SIG-M5 treated with dmso at 0.1 percent for 504 hours (cell line): Measurements from ENCODE around the gene TRA2A.
"Not testable (repeated sequence)": the region's sequence is repeated elsewhere in the genome, so short reads cannot be mapped to it uniquely, and the experiment has no call there.

Experiments used
- DNase-seq: peaks from one replicate; lab custom pipeline; 2025; ENCODE audit not compliant: unreplicated experiment; lab: John Stamatoyannopoulos, UW

The TRA2A gene

GRCh38 chr7:23531794-23532489 is at the start of gene TRA2A:
TSS of gene TRA2A (minus strand) at chr7:23531981. CDS start at chr7:23531824, 157 bp downstream.
- DNase-seq: peak; percentile 86

- DNase-seq: peak; percentile 67
Measured at GRCh38 chr7:23570592-23571200, 38.9 kb upstream of the TRA2A start.

- no peak for DNase-seq
Measured at GRCh38 chr7:23558303-23558702, 26.5 kb upstream of the TRA2A start.

DNA sequence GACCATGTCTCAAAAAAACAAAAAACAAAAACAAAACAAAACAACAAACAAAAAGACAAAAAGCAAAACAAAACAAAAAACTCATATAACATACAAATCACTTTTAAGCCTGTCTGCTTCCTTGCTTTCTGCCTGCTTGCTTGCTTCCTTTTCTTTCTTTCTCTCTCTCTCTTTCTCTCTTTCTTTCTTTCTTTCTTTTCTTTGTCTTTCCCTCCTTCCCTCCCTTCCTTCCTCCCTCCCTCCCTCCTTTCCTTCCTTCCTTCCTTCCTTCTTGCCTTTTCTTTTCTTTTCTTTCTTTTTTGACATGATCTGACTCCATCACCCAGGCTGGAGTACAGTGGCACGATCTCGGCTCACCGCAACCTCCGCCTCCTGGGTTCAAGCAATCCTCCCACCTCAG is 15.9 kb upstream of the TRA2A start:
- no peak for DNase-seq

DNA sequence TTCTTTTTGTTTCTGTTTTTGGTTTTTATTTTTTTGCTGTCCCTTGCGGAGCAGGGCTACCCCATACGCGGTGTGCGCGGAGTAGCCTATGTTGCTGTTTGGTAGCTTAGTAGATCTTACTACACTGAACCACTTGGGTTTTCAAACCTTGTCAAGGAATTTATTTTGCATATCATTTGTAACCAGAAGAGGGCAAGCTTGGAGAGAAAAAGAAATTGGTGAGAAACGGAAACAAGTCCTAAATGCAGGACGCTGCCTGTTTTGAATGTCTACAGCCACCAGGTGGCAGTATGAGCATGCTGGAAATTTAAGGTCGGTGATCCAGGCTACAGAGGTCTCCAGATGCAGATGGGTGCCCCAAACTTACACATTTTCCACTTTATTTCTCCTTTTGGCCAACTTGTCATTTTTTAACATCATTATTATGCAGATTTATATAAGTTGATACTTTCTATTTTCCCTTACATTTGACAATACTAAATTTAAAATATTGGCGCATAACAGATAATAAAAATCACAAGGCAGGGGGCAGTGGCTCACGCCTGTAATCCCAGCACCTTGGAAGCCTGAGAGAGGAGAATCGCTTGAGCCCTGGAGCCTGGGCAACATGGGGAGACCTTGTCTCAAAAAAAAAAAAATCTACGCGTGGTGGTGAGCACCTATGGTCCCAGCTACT is 15.3 kb upstream of the TRA2A start:
- DNase-seq: peak; percentile 93

GRCh38 chr7:23545493-23545892 is 13.7 kb upstream of the TRA2A start:
- no peak for DNase-seq

GRCh38 chr7:23544913-23545354 is 13.2 kb upstream of the TRA2A start:
- DNase-seq: peak; percentile 86

GRCh38 chr7:23542752-23543151 is 11.0 kb upstream of the TRA2A start:
- no peak for DNase-seq

DNA sequence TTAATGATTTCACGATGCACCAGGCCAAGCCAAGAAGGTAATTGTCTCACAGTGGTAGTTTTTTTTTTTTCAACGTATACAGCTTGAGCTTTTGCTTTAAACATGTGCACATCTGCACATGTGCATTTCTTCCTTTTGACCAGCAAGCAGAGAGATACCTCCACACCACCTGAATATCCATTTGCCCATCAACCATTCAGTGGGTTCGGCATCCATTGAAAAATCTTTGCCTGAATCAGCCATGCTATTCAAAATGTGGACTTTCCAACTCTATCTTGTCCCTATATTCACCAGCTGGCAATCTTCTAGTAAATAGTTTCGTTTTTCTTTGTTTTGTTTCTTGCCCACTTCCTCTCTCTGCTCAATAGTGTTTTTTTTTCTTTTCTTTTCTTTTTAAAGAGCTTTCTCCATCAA is 7.7 kb upstream of the TRA2A start:
- DNase-seq: peak; percentile 13

DNA sequence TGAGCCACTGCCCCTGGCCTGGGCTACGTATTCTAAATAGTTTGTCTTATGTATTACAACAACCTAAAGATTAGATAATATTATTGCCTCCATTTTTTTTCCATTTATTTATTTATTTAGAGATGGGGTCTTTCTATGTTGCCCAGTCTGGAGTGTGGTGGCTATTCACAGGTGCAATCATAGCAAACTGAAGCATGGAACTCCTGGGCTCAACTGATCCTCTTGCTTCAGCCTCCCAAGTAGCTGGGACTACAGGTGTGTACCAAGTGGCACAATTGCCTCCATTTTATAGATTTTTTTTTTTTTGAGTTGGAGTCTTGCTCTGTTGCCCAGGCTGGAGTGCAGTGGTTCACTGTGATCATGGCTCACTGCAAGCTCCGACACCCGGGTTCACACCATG is 6.5 kb upstream of the TRA2A start:
- DNase-seq: no peak

DNA sequence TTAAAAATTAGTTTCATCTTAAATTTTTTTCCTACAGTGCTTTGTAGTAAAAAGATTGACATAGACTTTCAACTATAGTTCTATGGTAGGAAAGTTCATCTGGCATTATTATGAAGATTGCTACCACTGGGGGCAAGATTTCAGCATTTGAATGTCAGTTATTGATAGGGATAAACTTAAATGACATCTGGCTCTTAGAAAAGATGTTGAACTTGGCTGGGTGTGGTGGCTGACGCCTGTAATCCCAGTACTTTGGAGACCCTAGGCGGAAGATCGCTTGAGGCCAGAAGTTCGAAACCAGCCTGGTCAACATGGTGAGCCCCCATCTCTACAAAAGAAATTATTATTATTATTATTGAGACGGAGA is 1.4 kb upstream of the TRA2A start:
- no peak for DNase-seq

DNA sequence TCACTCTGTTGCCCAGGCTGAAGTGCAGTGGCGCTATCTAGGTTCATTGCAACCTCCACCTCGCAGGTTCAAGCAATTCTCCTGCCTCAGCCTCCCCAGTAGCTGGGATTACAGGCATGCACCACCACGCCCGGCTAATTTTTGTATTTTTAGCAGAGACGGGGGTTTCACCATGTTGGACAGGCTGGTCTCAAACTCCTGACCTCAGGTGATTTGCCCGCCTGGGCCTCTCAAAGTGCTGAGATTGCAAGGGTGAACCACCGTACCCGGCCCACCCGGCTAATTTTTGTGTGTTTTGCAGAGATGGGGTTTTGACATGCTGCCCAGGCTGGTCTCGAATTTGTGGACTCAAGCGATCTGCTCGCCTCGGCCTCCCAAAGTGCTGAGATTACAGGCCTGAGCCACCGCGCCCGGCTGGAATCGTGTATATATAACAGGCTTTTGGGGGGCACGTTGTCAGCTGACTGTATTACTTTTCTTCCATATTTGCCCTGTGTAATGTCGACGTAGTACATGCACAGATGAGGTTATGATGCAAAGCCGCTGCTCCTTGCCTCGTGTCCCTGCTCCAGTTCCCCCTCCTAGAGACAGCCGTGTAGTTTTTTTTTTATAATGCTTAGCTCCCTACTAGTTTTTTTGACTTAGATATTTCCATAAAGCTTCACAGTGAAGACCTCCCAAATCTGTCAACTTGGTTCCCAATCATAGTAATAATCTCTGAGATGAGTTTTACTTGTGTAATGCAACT is 883 bp upstream of the TRA2A start:
- no peak for DNase-seq

- peak; percentile 47 for DNase-seq
Measured at GRCh38 chr7:23531050-23531793, 559 bp downstream of the TRA2A start.

GRCh38 chr7:23530405-23530804 is 1.4 kb downstream of the TRA2A start:
- peak; percentile 61 for DNase-seq

DNA sequence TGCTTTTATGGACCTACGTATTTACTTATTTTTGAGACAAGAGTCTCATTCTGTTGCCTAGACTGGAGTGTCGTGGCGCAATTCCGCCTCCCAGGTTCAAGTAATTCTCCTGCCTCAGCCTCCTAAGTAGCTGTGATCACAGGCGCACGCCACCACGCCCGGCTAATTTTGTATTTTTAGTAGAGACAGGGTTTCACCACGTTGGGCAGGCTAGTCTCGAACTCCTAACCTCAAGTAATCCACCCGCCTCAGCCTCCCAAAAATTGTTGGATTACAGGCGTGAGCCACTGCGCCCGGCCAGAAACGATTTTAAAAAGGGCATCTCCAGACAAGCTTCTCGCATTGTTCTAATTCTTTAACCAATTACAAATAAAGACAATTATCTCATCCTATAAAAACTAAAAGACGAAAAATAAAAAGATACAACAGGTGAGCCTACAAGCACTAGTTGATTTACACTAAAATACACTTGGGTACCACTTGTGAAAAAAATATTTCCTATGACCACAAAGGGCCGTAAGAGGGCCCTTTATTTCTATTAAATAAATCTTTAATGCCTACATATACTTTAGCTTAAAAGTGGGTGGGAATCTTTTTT is 2.4 kb downstream of the TRA2A start:
- no peak for DNase-seq

DNA sequence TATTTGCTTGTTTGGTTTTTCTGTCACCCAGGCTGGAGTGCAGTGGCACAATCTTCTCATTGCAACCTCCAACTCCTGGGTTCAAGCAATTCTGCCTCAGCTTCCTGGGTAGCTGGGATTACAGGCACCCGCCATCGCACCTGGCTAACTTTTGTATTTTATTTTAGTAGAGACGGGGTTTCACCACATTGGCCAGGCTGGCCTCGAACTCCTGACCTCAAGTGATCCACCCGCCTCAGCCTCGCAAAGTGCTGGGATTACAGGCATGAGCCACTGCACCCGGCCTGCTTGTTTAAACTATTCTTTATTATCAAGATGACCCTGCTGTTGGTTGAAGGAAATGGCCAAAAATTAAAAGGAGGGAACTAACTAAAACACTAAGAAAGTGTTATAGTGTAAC is 6.2 kb downstream of the TRA2A start:
- not testable (repeated sequence) for DNase-seq

DNA sequence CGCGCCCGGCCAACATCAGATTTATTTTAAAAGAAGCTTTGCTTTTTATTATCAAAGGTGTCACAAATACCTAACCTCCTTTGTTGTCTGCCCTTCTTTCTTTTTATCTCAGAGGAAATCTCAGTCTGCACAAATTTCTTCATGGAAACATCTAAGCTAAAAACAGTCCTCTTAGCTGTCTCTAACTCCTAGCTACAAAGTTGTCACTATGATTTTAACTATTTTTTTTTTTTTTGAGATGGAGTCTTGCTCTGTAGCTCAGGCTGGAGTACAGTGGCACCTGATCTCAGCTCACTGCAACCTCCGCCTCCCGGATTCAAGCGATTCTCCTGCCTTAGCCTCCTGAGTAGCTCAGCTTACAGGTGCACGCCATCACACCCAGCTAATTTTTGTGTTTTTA is 7.3 kb downstream of the TRA2A start:
- DNase-seq: no peak

DNA sequence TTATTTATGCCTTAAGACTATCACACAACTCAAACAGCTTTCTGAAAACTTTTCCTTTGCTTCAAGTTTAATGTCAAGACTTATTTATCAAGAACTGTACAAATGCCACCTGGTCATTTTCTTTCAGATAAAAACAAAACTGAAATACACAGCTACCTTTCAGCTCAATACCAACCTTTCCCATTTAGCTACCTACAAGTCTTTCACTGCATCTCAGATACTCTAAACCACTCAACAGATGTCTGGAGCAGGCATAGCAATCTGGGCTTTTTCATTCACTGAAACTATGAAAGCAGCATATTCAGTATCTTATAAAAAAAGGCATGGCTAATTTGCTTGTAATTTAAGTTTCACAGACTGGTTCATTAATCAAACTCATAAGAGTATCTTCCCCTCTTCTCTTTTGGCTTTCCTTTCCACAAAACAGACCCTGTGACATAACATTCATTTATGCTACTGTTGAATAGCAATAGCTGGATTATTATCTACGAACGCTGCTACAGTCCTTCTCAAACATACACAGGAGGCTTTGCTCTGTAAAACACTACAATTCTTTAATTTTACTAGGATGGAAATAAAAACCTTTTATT is 8.2 kb downstream of the TRA2A start:
- DNase-seq: no peak

DNA sequence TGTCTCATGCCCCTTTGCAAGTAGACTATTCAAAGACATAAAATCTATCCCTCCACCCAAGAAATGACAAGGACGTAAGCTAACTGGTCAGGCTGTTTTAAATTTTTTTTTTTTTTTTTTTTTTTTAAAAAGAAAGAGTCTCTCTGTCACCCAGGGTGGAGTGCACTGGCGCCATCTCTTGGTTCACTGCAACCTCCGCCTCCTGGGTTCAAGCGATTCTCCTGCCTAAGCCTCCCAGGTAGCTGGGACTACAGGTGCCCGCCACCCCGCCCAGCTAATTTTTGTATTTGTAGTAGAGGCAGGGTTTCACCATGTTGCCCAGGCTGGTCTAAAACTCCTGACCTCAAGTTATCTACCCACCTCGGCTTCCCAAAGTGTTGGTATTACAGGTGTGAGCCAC is 11.2 kb downstream of the TRA2A start:
- DNase-seq: no peak

- no peak for DNase-seq
Measured at GRCh38 chr7:23514755-23515154, 17.0 kb downstream of the TRA2A start.
